DOHH2 (cell line): Measurements from ENCODE around the gene ZNF503.

ENCODE experiments used
- CTCF ChIP-seq: fragments of 200-600 bp; sonication (generic); IDR thresholded peaks from one replicate; pipeline ENCODE4 v1.5.1; 2014; ENCODE audit warnings: antibody characterized with exemption, mild to moderate bottlenecking, low read depth, low read length; ENCODE audit not compliant: poor library complexity, severe bottlenecking
- EZH2phosphoT487 ChIP-seq: fragments of 200-600 bp; sonication (generic); IDR thresholded peaks from 2 replicates; pipeline ENCODE4 v1.6.1; 2017; ENCODE audit warnings: borderline replicate concordance, mild to moderate bottlenecking, antibody characterized with exemption, low read length, moderate library complexity, mixed read lengths

DNA sequence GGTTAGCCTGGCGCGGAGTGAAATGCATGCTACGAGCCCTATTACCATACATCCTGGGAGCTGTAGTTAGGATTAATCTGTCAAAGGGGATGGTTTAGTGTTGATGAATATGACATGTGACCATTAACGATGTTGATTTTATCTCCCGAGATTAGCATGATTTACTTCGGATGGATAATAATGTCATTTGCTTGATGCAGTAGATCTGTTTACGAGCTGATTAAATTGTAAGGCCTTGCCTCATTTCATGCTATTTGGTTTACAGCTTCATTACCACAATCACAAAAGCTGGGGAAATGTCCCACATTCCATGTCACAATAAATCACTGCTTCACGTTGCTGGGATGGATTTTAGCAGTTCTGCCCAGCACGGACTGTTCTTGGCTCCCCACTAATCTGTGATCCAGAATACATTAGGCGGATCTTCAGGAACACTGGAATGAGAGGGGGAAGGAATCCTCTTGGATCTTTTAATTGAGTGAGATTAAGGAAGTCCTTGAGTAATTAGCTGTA is 22.3 kb downstream of the ZNF503 start:
- TF ChIP-seq CTCF (no peak), EZH2phosphoT487 (no peak)
